GM12872 (cell line): ENCODE measurements around the gene APP.

Experiments
- TF ChIP-seq, protein P1 (sequence below): IDR thresholded peaks from 3 replicates; pipeline ENCODE4 v1.5.1; 2011; ENCODE audit warnings: low read depth, mild to moderate bottlenecking, low read length, moderate library complexity; ENCODE audit not compliant: insufficient read depth

Gene APP

DNA sequence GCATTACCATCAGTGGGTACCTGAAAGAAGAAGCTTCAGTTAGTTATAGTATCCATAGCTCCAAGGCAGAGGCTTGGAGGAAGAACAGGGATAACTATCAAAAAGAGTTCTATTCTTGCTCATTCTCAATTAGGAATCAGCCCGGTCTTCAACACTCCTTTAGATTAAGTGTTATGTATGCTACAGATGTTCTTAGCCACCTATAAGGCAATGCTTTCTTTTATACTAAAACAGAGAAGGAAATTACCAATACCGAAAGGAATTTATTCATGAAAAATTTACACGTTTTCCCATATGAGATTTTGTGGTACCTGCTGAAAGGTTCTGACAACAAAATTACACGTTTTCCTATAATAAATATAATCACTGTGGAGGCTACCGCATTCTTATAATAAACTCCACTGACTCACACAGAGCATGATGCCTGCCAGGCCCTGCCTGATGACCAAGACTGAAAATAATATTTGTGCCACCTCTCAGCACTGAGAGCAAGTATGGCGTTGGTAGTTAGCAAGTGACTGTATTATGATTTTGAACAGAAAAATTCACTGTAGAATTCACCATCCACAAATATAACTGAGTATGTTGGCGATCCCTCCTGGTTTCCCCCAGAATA is 58.3 kb downstream of the APP start:
- TF ChIP-seq, protein P1, sequence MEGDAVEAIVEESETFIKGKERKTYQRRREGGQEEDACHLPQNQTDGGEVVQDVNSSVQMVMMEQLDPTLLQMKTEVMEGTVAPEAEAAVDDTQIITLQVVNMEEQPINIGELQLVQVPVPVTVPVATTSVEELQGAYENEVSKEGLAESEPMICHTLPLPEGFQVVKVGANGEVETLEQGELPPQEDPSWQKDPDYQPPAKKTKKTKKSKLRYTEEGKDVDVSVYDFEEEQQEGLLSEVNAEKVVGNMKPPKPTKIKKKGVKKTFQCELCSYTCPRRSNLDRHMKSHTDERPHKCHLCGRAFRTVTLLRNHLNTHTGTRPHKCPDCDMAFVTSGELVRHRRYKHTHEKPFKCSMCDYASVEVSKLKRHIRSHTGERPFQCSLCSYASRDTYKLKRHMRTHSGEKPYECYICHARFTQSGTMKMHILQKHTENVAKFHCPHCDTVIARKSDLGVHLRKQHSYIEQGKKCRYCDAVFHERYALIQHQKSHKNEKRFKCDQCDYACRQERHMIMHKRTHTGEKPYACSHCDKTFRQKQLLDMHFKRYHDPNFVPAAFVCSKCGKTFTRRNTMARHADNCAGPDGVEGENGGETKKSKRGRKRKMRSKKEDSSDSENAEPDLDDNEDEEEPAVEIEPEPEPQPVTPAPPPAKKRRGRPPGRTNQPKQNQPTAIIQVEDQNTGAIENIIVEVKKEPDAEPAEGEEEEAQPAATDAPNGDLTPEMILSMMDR: no peak

DNA sequence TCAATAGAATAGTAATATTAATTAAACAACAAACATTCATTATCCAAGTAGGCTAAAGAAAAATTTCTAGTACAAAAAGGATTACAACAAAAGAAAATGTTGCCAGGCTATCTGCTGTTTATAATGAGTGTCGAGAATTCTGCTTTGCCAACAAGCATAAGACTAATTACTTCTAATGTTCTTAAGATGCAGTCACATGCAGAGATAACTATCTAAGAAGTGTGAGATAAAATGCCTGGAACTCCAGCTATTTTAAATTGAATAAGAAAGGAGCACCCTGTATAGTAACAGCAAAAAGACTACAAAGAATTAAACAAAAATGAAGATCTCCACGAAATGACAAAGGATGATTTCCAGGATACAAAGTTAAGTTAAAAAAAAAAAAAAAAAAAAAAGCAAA is 59.9 kb downstream of the APP start:
- TF ChIP-seq, protein P1: no peak

DNA sequence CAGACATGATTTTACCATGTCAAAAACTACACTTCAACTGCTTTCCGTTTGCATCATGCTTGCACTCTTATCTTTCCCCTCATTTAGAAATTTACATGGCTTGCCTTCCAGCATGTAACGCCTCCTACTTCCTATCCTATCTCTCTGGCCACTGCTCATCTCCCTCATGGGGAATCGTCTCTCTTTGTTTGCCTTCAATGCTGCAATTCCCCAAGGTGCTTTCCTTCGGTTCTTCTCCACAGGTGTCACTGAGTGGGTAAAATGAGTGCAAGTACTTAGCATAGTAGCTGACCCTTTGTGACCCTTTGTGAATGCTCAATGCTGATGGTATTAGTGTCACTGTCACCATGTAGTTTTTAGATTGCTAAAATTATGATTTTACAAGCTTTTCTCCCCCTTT is 63.1 kb downstream of the APP start:
- TF ChIP-seq, protein P1: no peak

DNA sequence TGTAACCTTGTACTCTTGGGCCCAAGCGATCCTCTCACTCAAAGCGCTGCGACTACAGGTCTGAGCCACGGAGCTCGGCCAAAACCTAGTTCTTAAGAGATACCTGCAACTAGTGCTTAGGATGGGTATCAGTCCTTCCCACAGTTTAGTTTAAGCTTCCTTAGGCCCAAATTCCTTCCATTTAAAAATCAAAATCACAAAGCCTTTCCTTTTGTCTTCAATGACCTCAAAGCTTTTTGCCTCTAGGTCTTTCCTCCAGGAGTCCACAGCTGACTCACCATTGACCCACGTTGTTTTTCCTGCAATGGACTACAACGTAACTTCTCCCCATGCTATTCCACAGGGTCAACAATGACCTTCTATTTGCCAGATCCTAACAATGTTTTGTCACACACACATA is 64.0 kb downstream of the APP start:
- TF ChIP-seq, protein P1: no peak

DNA sequence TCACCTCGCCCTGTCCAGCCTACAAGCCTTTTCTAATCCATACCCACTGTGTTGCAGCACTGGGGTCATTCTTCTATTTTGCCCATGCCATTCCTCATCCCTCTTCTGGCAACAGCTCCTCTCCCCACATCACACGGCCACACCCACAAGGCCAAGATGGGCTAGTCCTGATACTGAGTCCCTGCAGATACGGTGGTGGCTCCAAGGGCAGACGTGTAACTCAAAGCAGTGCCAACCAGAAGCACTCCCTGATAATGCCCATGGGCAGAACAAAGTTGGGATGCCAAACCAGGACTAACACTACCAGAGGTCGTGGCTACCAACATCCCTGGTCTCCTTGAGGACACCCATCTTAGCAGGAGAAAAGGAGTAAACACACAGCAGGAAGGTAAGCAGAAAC is 64.8 kb downstream of the APP start:
- TF ChIP-seq, protein P1: no peak

DNA sequence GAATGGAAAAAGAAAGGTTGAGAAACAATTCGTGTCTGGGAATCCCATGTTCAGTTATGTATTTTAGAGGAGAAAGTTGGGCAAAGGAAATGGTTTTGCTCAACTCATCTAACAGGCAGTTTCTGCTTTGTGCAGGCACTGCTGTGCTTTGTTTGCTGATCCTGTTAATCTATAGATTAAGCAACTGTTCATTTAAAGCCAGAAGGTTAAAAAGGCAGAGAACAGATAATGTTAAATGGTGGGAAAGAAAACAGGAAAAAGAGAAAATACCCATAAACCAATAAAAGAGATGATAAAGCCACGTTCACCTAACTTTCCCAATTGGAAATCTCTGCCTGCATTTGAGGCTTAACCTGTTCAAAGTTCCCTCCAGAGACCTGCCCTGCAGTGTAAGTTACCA is 70.0 kb downstream of the APP start:
- TF ChIP-seq, protein P1: no peak

DNA sequence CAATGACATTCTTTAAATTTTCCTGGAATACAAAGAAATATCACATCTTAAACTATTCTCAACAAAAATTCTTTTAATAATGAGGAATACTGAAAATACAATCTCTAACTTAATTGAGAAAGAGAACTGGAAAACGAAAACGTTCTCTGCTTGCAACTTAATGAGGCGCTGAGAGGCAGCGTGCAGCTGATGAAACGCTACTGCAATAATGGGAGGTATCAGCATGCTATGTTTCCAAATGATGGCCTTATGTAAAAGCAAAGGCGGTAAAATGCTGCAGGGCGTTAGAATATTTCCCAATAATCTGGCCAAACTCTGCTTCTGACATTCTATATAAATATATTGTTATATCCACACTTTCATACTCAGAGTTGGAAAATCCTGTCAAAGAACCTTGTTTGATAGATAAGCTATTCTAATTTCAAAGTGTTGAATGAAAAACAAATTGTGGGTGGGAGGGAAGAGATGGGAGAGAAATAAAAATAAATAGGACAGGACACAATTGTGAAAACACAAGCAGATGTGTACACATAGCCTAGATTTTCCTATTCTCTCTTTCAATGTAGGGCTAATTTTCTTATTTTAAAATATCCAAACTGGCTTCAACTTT is 70.9 kb downstream of the APP start:
- TF ChIP-seq, protein P1: no peak
